Activated CD4-positive, alpha-beta T cell treated with anti-CD3 and anti-CD28 coated beads for 24 hours (primary cell): ENCODE results near the gene ZHX3.

ENCODE experiments used
- DNase-seq, 2 donors: peaks; one replicate each; pipeline ENCODE4 v3.0.0-alpha.2; 2020; ENCODE audit warnings: low read depth in 2 of 2

Gene ZHX3

GRCh38 chr20:41226426-41226825 lies 91.1 kb downstream of the ZHX3 start:
- DNase-seq: no peak

- DNase-seq: no peak
Observed at GRCh38 chr20:41225091-41225490, 92.4 kb downstream of the ZHX3 start.

- DNase-seq: no peak
Observed at GRCh38 chr20:41224281-41224680, 93.2 kb downstream of the ZHX3 start.

GRCh38 chr20:41223112-41223511 lies 94.4 kb downstream of the ZHX3 start:
- no peak for DNase-seq

- no peak for DNase-seq
Observed at GRCh38 chr20:41222703-41223102, 94.8 kb downstream of the ZHX3 start.

- no peak for DNase-seq
Observed at GRCh38 chr20:41222296-41222695, 95.2 kb downstream of the ZHX3 start.

GRCh38 chr20:41221614-41222218 lies 95.8 kb downstream of the ZHX3 start:
- DNase-seq: no peak

- DNase-seq: no peak
Observed at GRCh38 chr20:41219824-41220223, 97.7 kb downstream of the ZHX3 start.

GRCh38 chr20:41218466-41218865 lies 99.1 kb downstream of the ZHX3 start:
- no peak for DNase-seq

GRCh38 chr20:41217422-41217821 lies 100.1 kb downstream of the ZHX3 start:
- DNase-seq: no peak

- no peak for DNase-seq
Observed at GRCh38 chr20:41214666-41215065, 102.9 kb downstream of the ZHX3 start.

GRCh38 chr20:41214202-41214601 lies 103.3 kb downstream of the ZHX3 start:
- DNase-seq: no peak

GRCh38 chr20:41213150-41213820 lies 104.2 kb downstream of the ZHX3 start:
- no peak for DNase-seq

- DNase-seq: no peak
Observed at GRCh38 chr20:41205313-41205712, 112.2 kb downstream of the ZHX3 start.

GRCh38 chr20:41204304-41205265 lies 112.9 kb downstream of the ZHX3 start:
- no peak for DNase-seq

GRCh38 chr20:41203660-41204059 lies 113.9 kb downstream of the ZHX3 start:
- no peak for DNase-seq

GRCh38 chr20:41202426-41202825 lies 115.1 kb downstream of the ZHX3 start:
- DNase-seq: no peak

- no peak for DNase-seq
Observed at GRCh38 chr20:41201760-41202159, 115.8 kb downstream of the ZHX3 start.

- no peak for DNase-seq
Observed at GRCh38 chr20:41200446-41201202, 116.9 kb downstream of the ZHX3 start.

GRCh38 chr20:41198443-41198842 lies 119.1 kb downstream of the ZHX3 start:
- no peak for DNase-seq

GRCh38 chr20:41196653-41197225 lies 120.8 kb downstream of the ZHX3 start:
- no peak for DNase-seq

GRCh38 chr20:41192575-41192974 lies 125.0 kb downstream of the ZHX3 start:
- no peak for DNase-seq
